GM12864 (cell line): ENCODE measurements around the gene NBAS.

Experiments
- DNase-seq: peaks from one replicate; pipeline ENCODE4 v3.0.0-alpha.2; 2011; ENCODE audit warnings: low read depth
- H3K4me3 ChIP-seq: 2 replicates; pipeline ENCODE4 v1.5.1; 2011; ENCODE audit warnings: mild to moderate bottlenecking, low read depth, low read length, control low read depth
- CTCF ChIP-seq: IDR thresholded peaks from 2 replicates; pipeline ENCODE4 v1.5.1; 2011; ENCODE audit warnings: low read depth, mild to moderate bottlenecking, moderate library complexity, low read length, control low read depth, inconsistent platforms; ENCODE audit errors: missing control alignments

The NBAS gene

GRCh38 chr2:15271941-15272542 lies 289.1 kb downstream of the NBAS start:
- no peak for DNase-seq
- no peak overlapping the region for H3K4me3 ChIP-seq
- no peak for TF ChIP-seq CTCF

GRCh38 chr2:15271276-15271675 lies 289.9 kb downstream of the NBAS start:
- no peak for TF ChIP-seq CTCF
- no peak overlapping the region for H3K4me3 ChIP-seq
- DNase-seq: no peak

GRCh38 chr2:15269043-15269442 lies 292.1 kb downstream of the NBAS start:
- DNase-seq: no peak
- TF ChIP-seq CTCF: no peak

GRCh38 chr2:15265889-15266288 lies 295.2 kb downstream of the NBAS start:
- TF ChIP-seq CTCF: no peak
- no peak overlapping the region for H3K4me3 ChIP-seq

More at GRCh38 chr2:15269043-15269442, 292.1 kb downstream of the NBAS start:
- H3K4me3 ChIP-seq: no peak overlapping the region

GRCh38 chr2:15263976-15264685 lies 297.0 kb downstream of the NBAS start:
- no peak for DNase-seq
- H3K4me3 ChIP-seq: no peak overlapping the region
- no peak for TF ChIP-seq CTCF

More at GRCh38 chr2:15265889-15266288, 295.2 kb downstream of the NBAS start:
- no peak for DNase-seq

- no peak for DNase-seq
Measured at GRCh38 chr2:15262792-15263191, 298.3 kb downstream of the NBAS start.

More at GRCh38 chr2:15262792-15263191, 298.3 kb downstream of the NBAS start:
- no peak overlapping the region for H3K4me3 ChIP-seq
- TF ChIP-seq CTCF: no peak
